ENCODE measurements around the gene SBF2.

- no peak for TF ChIP-seq CTCF (IDR thresholded peaks at IDR 0.05 in 4 of 5, conservative IDR thresholded peaks at IDR 0.05 in 1 of 5)
- TF ChIP-seq POLR2A (IDR thresholded peaks at IDR 0.05): no peak
These were observed 72.7 kb downstream of the SBF2 start for GRCh38 chr11:10221342-10221741.

Data from gastrocnemius medialis (tissue), 4 donors.